ENCODE data around the gene FRYL.
"Not testable (repeated sequence)": the region's sequence is repeated elsewhere in the genome, so short reads cannot be mapped to it uniquely, and the experiment has no call there.

FRYL gene

DNA sequence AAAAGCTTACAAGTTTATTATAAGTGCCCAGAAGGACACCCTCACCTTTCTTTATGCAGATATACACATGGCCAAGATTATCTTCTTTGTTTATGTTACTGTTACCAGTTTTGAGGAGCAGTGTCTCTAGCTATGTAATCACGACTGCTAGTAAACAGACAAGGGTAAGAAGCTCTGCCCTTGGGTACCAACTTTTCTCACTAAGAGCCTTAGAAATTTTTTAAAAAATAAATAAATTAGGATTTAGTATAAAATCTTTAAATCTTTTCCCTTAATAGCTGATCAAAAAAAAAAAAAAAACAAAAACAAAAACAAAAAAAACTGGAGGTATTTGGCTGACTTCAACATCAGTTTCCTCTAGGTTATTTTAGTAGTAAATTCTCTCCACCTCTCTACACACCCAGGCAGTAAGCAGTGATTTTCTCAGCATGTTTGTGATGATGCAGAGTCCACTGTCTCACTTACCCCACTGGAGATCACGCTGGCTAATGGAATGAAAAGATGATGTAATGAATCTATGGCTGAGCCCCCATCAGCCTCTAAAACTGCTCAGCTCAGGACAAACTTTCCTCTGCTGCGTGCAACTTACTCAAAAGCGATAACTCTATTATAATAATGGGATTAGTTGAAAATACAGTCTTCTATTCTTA is 125.9 kb downstream of the FRYL start:
- no peak for DNase-seq (ENCODE audit: low read depth)

DNA sequence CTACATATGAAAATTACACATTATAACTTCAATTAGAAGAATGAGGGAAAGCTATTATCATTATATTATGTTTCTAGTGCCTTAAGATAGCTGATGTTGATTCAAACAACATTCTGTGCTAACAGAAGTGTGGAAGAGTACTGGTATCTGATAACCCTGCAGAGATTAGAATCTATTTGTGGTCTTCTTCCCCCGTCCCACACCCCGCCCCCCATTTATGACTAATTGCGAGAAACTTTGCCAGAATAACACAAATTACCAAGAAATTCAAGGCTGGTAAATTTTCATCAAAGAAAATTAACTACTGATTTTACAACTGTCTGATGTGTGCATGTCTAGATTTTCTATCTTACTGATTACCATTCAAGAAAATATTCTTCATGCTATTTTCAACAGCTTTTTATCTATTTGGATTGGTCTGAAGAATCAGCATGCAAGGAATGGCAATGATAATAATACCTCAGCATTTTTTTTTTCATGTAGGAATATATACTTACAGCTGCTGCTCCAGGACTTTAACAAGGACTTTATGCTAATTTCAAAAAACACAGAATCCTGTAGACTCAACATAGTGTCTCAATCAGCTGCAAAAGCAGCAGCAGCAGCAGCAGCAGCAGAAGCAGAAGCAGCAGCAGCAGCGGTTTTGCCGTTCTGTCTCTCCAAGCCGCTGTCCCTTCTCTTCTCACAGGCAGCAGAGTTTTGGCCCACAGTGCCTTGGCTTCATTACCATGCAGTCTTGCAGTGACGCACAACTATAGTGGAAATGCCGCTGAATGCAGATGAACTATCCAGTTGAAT is 126.7 kb downstream of the FRYL start:
- peak; percentile 12 for DNase-seq (ENCODE audit: low read depth)

DNA sequence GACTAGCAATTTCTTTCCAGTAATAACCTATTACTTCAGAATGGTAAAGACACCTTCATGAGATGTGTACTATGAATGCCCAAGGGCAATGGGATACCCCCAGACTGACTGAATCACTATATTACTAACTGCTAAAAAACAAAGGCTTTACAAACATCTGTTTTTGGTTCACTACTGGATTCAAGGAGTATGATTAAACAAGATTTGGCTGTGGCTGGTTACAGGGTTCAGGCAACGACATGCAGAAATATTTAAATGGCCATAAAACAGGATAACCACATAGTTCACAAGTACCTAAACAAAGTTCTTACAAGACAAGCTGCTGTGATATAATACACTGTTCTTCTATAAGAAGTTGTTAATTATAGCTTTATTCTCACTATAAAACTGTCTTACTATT is 128.2 kb downstream of the FRYL start:
- DNase-seq (ENCODE audit: low read depth), result no peak

GRCh38 chr4:48649505-48649904 is 130.6 kb downstream of the FRYL start:
- no peak for DNase-seq (ENCODE audit: low read depth)

GRCh38 chr4:48645225-48645794 is 134.8 kb downstream of the FRYL start:
- no peak for DNase-seq (ENCODE audit: low read depth)

- no peak for DNase-seq (ENCODE audit: low read depth)
Measured at GRCh38 chr4:48642421-48643374, 137.4 kb downstream of the FRYL start.

DNA sequence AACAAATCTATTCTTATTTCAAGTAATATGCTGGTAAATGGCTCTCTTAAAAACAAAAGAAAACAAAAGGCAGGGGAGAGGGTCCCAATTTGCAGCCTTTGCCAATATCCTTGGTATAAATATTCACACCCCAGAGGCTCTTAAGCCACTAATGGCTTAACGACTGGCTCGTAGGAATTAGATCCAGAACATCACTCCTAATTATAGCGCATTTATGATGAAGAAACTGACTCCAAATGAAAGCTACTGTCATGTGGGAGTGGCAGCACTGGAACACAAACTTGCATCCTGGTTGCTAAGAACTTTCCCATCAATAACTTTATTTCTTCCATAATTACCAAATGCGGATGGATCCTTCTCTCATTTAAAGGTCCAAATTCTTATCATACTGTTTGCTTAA is 138.7 kb downstream of the FRYL start:
- DNase-seq (ENCODE audit: low read depth), result no peak

DNA sequence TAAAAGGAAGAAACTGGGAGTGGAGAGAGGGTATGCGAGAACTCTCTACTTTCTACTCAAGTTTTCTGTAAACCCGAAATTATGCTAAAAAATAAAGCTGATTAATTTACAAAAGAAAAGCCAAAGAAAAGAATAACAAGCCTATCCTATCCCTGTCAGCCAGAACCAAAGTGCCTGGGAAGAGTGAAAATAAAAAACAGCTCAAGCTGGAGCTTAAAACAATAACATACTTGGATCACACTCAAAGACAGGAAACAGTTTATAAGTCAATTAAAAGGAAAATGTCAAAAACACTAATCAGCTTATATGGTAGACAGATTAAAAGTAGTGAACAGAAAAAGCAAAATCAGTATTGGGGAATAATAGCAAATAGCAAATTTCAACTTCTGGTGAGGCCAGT is 139.4 kb downstream of the FRYL start:
- DNase-seq (ENCODE audit: low read depth), result no peak

GRCh38 chr4:48640225-48640624 is 139.9 kb downstream of the FRYL start:
- no peak for DNase-seq (ENCODE audit: low read depth)

DNA sequence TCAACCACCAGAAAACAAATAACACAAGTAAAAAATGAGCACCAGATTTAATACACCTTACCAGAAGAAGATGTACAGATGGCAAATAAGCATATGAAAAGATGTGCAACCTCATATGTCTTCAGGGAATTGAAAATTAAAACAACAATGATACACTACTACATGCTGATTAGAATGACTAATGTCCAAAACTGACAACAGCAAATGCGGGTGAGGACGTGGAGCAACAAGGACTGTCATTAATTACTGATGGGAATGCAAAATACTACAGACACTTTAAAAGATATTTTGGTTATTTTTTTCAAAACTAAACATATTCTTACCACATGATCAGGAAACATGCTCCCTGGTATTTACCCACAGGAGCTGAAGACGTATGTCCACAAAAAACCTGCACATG is 140.3 kb downstream of the FRYL start:
- DNase-seq (ENCODE audit: low read depth), result no peak

GRCh38 chr4:48638586-48638985 is 141.5 kb downstream of the FRYL start:
- DNase-seq (ENCODE audit: low read depth), result not testable (repeated sequence)

GRCh38 chr4:48636911-48637310 is 143.2 kb downstream of the FRYL start:
- no peak for DNase-seq (ENCODE audit: low read depth)

DNA sequence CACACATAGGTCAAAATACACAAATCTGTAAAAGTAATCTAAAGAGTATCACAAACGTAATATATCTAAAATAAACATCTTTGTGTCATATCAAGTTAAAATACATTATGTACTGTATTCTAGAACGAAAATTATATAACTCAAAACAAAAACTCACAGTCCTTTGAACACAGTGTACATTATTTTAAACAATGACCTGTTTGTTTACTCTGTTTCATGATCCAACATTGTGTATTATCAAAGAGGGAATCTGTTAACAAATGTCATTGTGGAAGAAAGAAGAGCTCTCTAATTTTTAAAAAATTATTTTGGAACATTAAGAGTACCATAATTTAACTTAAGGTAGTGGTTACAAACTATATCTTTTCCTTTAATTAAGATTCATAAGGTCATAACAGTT is 144.1 kb downstream of the FRYL start:
- DNase-seq (ENCODE audit: low read depth), result no peak

DNA sequence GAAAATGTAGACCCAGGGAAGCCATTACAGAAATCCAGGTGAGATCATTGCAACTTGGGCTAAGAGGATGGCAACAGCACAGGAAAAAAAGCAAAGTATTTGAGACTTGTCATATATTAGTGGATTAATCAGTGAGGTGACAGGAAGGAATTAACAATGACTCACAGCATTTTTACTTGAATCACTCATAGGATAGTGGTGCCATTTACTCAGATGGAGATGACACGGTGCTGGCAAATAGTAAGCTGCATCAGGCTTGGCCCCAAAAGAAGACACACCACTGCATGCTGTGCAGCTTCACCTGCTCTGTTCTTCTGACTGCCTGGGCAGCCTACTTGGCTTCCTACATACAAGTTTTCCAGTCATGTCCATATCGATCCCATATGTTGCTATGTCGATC is 144.8 kb downstream of the FRYL start:
- no peak for DNase-seq (ENCODE audit: low read depth)

GRCh38 chr4:48634688-48635308 is 145.3 kb downstream of the FRYL start:
- no peak for DNase-seq (ENCODE audit: low read depth)

DNA sequence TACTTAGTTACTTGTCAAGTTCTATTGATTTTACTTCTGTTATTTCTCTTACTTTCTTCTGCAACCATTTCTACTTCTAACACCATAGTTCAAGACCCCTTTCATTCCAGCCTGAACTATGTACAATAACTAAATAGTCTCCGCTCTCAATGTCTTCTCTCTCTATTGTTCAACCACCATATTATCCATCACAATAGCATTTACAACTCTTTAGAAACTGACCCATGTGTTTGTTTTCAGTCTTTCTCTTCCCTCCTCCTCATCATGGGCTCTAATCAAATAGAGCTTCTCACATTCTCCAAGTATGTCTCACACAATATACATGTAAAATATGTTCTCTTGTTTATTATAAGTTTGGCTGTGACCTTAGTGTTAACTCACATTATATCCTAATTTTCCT is 146.4 kb downstream of the FRYL start:
- no peak for DNase-seq (ENCODE audit: low read depth)

- DNase-seq (ENCODE audit: low read depth), result no peak
Measured at GRCh38 chr4:48629458-48629857, 150.6 kb downstream of the FRYL start.

GRCh38 chr4:48623182-48623780 is 156.8 kb downstream of the FRYL start:
- no peak for DNase-seq (ENCODE audit: low read depth)

DNA sequence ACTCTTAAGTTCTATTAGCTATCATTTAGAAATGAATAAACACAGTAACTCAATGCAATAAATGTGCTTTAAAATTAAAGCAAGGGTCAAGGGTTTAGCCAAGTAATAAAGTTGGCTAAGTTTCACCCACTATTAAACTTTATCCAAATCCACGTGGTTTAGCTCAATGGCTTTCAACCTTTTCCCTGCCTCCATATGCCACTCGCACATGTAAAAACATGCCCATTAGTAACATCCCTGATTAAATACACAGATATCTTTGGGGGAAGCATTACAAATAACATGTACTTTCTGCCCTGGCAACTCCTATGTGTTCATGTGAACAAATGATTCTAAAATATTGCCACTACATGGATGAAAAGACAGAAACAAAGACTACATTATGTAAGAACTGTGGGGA is 159.2 kb downstream of the FRYL start:
- no peak for DNase-seq (ENCODE audit: low read depth)

DNA sequence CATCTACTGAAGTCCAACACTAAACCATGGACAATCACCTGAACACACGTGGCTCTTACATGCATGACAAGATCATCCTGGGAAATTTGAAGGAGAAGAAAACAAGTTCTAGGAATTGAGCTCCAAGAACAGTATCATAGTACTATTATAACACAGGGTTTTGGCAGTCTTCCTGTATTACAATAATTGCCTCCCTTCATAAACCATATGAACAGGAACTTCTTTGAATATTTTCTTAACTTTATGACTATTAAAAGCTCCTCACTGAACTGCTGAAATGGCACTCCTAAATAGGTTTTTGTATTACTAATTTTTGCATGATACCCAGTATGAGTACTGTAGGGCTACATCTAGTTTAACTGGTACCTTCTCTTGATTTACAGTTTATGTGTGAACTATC is 160.0 kb downstream of the FRYL start:
- no peak for DNase-seq (ENCODE audit: low read depth)

DNA sequence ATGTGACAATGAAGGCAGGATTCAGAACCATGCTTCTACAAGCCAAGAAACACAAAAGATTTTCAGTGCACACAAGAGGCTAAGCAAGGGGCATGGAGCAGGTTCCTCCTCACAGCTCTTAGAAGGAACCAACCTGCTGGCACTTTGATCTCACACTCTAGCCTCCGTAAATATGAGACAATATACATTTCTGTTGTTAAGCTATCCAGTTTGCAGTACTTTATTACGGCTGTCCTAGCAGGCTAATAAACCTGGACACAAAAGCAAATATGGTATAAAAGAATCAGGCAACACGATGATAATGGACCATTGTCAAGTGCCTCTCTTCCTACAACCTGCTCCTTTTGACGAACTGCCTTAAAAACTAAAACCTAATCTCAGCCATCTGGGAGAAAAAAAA is 175.6 kb downstream of the FRYL start:
- no peak for DNase-seq (ENCODE audit: low read depth)

Measured in stimulated activated CD8-positive, alpha-beta memory T cell treated with anti-CD3 and anti-CD28 coated beads, Interleukin-12 subunit alpha, Interleukin-12 subunit beta, amount 100 ng/mL, for 4 hours (primary cell).